NT2/D1 (cell line): ENCODE measurements around the gene DUSP28.

Source experiments
- YY1 ChIP-seq: IDR thresholded peaks from 2 replicates; pipeline ENCODE4 v1.6.1; 2011; ENCODE audit not compliant: insufficient read length, insufficient read depth
- ZNF274 ChIP-seq: IDR thresholded peaks from 2 replicates; pipeline ENCODE4 v1.6.1; 2011; ENCODE audit warnings: mild to moderate bottlenecking, low read depth, low read length

DNA sequence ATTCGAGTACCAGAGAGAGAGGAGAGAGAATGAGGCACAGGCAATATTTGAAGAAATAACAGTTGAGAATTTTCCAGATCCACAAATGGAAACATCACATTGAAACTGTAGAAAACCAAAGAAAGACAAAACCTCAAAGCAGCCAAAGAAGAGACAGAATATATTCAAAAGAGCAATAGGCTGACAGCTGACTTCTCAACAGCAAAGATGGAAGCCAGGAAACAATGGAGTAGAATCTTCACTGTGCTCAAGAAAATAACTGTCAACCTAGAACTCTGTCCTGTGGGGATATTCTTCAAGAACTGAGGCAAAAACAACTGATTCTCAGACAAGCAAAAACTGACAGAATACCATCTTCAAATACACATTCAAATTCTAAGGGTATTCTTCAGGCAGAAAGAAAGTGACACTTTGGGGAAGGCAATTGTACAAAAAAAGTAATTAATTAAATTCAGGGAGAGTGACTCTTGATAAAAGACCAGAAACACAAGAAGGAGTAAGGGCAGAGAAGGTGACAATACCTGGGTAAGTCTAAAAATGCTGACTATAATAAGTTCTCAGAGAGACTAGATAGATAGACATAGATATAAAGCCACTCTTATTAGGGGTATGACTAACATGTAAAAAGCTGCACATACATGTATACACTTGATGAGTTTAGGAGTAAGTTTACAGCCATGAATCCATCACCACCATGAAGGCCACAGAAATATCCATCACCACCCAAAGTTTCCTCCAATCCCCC is 28.0 kb upstream of the DUSP28 start:
- no peak for TF ChIP-seq ZNF274
- no peak for TF ChIP-seq YY1
